NCI-H146 (cell line): ENCODE measurements around the gene PPBP.
"Not testable (repeated sequence)": the region's sequence is repeated elsewhere in the genome, so short reads cannot be mapped to it uniquely, and the experiment has no call there.

Experiments
- DNase-seq: peaks from one replicate; lab custom pipeline; 2025; lab: John Stamatoyannopoulos, UW

Gene PPBP

DNA sequence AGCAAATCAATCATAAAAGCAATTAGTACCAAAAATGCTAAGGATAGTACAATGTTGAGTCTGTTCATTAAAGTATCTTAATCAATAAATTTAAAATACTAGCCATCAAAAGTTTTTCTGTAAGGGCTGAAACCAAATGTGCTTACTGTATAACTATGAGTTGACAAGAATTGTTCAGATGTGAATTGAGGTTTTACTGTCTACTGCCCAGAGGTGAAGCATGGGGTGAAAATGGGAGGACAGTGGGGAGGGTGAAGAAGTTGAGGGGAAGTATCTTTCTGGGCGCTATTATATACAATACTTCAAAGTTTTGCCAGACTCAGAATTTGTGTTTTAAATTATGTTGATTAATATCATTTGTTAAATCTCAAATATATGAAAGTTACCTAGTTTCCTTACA, 4.1 kb upstream of the PPBP start:
- no peak for DNase-seq

GRCh38 chr4:73991742-73992000, 3.7 kb upstream of the PPBP start:
- no peak for DNase-seq

DNA sequence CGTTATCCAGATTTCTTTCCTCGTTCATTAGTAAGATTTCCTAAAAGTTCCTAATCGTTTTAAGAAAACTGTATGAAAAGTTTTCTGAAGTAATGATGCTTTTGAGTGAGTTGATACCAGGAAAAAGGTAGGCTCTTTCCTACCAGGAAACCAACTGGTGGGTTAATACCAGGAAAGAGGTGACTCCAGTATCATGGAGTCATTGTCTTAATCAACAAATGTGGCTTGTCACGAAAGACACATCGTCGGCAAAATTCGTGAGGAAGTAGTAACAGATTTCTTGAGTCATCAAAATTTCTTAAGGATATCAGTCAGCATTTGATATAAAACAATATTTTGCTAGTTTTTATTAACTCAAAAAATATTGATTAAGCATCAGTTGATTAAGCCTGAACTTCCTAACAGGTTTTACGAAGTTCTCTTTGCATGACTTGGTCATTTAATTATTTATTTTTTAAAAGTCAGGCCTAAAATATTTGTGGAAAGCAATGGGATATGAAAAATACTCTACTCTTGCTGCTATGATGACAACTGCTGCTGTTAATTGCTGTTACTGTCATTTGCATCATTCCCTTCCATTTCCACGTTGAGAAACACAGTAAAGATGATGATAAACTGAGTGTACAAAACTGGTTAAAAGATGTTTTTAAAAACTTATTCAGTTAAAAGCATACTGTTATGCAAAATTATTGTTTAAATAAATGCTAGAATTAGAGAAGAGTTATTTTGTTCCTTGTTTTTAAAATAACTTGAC, 3.2 kb upstream of the PPBP start:
- DNase-seq, result no peak

DNA sequence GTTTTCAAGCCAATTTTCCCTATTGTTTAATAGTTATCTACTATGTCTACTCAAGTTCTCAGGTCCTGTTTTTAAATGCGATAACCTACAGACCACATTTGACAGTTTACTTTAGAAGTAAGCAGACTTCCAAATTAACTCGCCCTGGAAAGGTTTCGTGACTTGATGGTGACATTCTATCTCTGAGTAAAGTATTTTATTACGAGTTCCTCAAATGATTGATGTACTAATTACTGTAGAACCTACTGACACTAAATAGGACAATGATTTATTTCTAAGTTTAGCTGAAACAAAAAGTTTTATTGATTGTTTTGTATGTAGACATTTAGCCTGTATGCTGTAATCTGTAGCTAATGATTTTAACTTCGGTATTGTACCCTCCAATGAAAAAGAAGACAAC, 1.9 kb upstream of the PPBP start:
- DNase-seq, result no peak

DNA sequence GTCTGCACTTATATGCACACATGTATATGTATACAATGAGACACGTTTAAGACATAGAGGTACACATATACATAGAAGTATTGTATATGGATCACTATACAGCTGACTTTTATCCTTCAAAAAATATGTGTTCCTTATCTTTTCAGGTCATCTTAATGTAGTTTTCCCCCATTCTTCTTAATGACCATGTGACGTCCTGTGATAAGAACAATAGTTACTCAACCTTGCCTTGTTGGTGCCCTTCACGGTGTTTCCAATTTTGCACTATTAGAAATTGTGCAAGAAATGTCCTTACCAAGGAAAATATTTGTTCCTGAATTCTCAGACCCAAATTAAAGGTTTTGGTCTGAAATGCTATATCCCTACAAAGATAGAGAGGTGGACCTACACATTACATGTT, 1.0 kb upstream of the PPBP start:
- no peak for DNase-seq

DNA sequence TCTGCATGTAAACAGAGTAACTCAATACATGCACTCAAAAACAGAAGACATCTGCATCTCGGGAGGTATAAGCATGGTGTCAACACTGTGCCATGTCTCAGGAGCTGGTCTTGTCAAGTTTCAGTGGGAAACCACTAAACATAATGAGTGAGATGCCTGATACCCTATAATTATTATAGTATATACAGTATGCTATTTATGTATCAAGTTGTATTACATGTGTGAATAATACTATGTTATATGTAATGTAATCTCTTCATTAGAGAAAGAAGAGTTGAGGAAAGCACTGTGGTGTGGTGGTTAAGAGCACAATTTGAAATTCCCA, 2.5 kb downstream of the PPBP start:
- DNase-seq, result no peak

GRCh38 chr4:73984736-73985527, 3.1 kb downstream of the PPBP start:
- no peak for DNase-seq

GRCh38 chr4:73981175-73981574, 6.8 kb downstream of the PPBP start:
- DNase-seq, result not testable (repeated sequence)

GRCh38 chr4:73979407-73979957, 8.5 kb downstream of the PPBP start:
- DNase-seq, result no peak

DNA sequence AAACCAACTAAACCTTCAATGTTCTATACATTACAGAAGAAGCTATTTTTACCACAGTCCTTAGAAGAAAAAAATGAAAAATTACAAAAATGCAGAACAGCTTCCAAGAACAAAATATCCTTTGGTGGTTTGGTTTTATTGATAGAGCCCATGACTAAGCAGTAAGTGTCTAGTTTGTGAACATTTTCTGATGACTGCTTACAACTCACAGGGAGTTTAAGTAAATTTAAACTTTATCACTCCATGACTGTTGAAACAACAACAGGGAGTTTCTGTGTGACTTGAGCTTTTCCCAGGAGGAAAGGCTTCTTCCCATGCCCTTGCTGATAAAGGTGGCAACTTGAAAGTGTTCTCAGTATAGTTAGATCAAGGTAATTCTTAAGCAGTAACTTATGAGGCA, 9.1 kb downstream of the PPBP start:
- DNase-seq, result no peak

DNA sequence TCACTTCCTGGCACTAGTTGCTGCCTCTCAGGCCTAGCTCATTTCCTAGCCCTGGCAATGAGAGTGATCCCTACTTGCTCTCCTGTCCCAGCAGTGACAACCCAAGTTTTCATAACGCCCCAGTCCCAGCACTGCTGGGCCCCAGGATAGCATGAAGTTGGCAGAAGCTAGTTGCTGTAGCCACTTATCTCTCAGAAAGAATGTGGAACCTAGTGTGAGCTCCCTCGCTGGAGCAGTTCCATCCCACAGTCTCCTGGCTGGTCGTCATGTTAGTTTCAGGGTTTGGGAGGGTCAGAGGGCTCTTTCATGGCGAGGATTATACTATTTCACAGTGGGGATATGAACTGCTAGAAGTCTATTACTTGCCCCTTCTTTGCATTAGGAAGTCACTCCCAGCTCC, 11.3 kb downstream of the PPBP start:
- no peak for DNase-seq

GRCh38 chr4:73976217-73976616, 11.8 kb downstream of the PPBP start:
- DNase-seq, result no peak

DNA sequence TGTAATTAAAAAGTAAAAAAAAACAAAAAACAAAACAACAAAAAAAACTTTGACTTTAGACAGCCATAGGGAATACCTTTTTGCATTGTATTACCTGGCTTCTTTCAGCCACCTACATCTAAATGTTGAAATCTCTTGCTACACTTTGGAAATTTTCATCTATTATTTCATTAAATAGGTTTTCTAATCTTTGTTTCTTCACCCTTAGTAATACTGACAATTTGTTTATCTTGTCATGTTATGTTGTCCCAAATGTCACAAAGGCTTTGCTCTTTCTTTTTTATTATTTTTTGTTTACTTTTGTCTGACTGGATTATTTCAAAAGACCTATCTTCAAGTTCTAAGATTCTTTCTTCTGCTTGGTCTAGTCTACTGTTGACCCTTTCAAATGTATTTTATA, 13.6 kb downstream of the PPBP start:
- no peak for DNase-seq

DNA sequence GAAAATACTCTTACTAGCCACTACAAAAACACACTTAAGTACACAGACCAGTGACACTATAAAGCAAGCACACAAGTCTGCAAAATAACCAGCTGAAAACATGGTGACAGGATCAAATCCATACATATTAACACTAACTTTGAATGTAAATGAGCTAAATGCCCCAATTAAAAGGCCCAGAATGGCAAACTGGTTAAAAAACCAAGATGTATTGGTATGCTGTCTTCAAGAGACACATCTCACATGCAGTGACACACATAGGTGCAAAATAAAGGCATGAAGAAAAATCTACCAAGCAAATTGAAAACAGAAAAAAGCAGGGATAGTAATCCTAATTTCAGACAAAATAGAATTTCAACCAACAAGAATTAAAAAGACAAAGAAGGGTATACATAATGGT, 17.0 kb downstream of the PPBP start:
- DNase-seq, result no peak

DNA sequence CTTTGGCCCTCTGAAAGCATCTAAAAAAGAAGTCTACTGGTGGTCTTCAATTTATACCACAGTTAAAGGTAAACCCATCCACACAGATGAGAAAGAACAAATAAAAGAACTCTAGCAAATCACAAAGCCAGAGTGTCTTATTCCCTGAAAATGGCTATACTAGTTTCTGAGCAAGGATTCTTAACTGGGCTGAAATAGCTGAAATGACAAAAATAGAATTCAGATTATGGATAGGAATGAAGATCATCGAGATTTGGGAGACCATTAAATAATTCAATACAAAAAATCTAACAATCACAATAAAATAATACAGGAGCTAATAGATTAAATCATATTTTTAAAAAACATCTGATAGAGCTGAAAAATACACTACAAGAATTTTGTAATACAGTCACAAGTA, 18.0 kb downstream of the PPBP start:
- no peak for DNase-seq

DNA sequence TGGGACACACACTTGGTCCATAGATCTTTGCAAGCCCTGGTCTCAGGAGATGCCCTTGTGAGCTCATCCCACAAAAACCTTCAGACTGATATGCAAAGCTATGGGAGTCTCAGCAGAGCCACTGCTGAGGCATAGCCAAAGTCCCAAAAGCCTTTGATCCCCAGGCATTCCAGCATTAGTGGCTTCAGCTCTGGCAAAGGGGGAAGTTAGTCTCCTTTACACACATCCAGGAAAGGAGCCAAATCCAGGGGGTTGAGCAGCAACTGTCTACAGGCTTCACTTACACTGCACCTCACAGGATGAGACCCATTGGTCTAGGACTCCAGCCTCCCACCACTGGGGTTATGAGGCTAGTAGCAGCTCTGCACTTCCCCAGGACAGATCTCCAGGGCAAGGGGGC, 20.1 kb downstream of the PPBP start:
- no peak for DNase-seq

DNA sequence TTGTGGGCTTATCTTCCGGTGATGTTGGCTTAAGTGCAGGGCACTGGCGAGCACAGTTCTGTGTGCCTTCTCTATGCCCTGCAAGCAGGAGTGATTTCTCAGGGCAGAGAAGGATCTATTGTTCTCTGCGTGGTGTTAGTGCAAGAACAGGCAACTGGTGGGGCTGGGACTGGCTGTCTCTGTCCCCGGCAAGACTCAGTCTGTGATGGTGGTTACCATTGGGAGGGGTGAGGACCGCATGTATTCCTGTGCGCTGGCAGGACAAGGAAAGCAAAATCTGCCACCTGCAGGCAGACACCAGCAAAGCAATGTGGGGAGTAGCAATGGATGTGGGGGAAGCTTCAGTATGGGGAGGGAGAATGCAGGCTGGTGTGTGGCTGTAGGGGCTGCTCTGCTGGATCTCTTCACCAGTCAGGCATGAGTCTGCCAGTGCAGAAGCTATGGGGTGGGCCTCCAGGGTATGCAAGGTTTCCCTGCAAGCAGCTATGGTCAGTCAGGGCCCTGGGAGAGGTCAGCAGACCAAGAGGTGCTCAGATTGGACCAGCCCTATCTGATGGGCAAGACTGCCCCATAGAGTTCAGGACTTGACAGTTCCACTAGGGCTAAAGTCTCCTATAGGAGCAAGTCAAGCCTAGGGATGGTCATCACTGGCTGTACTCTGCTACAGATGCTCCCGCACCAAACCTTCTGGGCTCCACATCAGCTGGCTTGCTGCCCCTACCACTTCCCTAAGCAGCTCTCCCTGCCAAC, 23.0 kb downstream of the PPBP start:
- no peak for DNase-seq

- no peak for DNase-seq
Measured at GRCh38 chr4:73962724-73963123, 25.3 kb downstream of the PPBP start.

- DNase-seq, result not testable (repeated sequence)
Measured at GRCh38 chr4:73959041-73959440, 28.9 kb downstream of the PPBP start.

DNA sequence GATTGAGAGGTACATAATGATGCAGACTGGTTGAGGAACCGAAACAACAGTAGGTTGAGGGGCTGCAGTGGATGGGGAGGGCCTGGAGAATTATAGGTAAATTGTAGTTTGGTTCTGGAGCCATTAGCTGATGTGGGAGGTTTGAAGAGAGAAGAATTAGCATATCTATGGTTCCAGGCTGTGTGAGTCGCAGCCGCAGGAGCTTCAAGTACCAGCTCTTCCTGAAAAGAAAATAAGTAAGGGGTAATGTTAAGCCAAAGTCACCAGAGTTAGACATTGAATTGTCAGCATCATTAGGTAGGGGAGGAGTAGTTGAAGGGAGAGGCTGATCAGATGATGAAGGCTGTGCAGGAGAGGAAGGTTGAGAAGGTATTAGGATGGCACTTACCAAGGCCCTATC, 35.6 kb downstream of the PPBP start:
- no peak for DNase-seq

DNA sequence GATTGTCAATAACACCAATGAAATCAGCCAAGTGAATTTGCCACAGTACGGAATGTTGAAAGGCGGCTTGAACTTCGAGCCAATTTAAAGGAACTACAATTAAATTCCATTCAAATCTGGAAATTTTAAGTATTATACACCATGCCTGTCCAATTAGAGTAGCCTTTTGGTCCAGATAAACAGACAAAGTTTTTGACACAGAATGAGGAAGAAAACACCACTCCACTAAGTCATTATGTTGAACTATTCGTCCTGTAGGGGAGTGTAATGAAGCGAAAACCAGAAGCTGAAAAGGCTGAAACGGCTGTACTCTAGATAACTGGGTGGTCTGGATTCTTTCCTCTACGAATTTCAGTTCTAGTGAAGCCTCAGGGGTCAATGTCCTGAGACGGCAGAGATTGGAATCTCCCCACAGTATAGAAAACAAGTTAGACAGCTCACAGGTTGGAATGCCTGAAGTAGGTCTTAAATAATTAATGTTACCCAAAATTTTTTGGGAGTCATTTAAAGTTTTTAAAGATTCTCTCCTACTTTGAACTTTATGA, 37.5 kb downstream of the PPBP start:
- DNase-seq, result not testable (repeated sequence)

DNA sequence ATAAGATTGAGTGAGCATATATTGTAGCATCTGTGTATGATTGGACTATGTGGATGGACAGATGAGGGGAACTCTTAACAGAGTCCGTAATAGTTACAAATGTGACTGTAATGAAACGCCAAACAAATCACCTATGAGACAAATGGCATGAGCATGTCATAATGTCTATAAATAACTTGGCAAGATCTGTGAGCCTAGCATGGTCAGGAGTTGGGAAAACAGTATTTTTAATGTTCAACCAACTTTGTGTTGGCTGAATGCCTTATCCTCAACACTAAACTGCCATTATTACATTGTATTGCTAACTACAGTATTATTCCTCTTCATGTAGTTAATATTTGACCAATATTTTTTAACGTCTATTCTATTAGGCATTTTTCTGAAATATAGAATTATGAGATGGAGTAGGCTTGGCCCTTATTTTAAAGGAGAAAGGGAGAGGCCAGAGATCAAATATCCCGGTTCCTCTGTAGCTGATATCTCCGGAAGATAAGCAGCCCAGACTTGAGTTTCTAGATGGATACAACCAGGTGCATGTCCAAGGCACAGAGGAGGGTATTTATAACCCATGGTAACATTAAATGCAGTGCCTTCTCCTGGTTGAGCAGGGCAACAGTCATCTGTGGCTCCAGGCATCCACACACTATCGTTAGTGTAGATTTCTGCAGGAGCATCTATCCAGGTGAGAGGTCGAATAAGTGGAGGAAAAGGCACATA, 38.8 kb downstream of the PPBP start:
- no peak for DNase-seq
